ENCODE data around the gene HSD17B11. TPM values are rescaled to one million over a fixed set of nuclear protein-coding genes. Genes with fewer than 3 reads are reported as not detected.
"Not testable (repeated sequence)": the region's sequence is repeated elsewhere in the genome, so short reads cannot be mapped to it uniquely, and the experiment has no call there.

The HSD17B11 gene
- total RNA-seq, 2 experiments from 2014 or later = 30.2 to 32.2 TPM

DNA sequence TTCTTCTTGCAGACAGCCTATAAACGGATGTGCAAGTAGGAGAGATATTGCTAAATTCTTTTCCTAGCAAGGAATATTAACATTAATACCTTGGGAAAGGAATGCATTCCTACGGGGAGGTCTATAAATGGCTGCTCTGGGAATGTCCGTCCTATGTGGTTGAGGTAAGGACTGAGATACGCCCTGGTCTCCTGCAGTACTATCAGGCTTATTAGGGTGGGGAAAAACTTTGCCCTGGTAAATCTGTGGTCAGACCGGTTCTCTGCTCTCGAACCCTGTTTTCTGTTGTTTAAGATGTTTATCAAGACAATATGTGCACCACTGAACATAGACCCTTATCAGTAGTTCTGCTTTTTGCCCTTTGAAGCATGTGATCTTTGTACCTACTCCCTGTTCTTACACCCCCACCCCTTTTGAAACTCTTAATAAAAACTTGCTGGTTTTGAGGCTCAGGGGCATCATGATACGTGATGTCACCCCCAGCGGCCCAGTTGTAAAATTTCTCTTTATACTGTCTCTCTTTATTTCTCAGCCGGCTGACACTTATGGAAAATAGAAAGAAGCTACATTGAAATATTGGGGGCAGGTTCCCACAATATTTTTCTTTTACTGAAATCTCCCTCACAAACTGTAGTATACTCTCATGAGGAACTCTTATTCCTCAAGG lies 6.4 kb downstream of the HSD17B11 start:
- ChIA-PET POLR2A (interaction anchor here (0.7 kb wide), 1 partner anchor 91 kb away, joined by 3 read pairs; no protein-coding TSS in a partner anchor), CTCF (interaction anchor here (1.0 kb wide), 1 partner anchor 9 kb away, joined by 3 read pairs; no protein-coding TSS in a partner anchor)
- DNase-seq; H3K27me3 Mint-ChIP-seq (ENCODE audit: low read depth); H3K27ac Mint-ChIP-seq; ATAC-seq; H3K4me3 Mint-ChIP-seq: not testable (repeated sequence)
- Mint-ChIP-seq H3K36me3 (ENCODE audit: low read depth) (peaks cover 49% of the 10 kb centered on the region), H3K4me1 (ENCODE audit: low read depth) (peaks cover 34% of the 10 kb centered on the region), H3K9me3 (ENCODE audit: insufficient read depth) (peaks cover 16% of the 10 kb centered on the region)

DNA sequence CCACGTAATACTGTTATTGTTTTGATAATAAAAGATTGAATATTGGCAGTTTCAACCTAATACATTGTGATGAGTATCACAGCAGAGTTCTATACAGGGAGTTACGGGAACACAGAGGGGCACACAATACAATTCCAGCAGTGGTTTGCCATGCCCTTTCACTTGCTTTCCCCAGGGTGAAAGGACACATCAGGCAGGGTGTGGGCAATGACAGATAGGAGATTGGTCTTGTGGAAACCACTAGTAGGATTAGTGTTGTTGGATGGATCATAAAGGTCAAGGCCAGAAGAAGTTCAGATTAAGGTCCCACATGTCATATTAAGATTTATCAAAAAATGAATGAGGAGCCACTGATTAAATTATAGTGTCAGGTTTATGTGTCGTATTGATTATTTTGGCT lies 8.1 kb downstream of the HSD17B11 start:
- ChIA-PET CTCF (no interaction called here), POLR2A (interaction anchor here (1.7 kb wide), 1 partner anchor 39 kb away, joined by 5 read pairs; the partner anchor contains the start of gene NUDT9)
- DNase-seq (no peak), ATAC-seq (no peak)
- Mint-ChIP-seq H3K27ac (no peak overlapping the region), H3K4me3 (no peak overlapping the region), H3K9me3 (ENCODE audit: insufficient read depth) (peaks cover 10% of the 10 kb centered on the region), H3K27me3 (ENCODE audit: low read depth) (no peaks in the 10 kb centered on the region), H3K4me1 (ENCODE audit: low read depth) (peaks cover 20% of the 10 kb centered on the region), H3K36me3 (ENCODE audit: low read depth) (peaks cover 36% of the 10 kb centered on the region)

DNA sequence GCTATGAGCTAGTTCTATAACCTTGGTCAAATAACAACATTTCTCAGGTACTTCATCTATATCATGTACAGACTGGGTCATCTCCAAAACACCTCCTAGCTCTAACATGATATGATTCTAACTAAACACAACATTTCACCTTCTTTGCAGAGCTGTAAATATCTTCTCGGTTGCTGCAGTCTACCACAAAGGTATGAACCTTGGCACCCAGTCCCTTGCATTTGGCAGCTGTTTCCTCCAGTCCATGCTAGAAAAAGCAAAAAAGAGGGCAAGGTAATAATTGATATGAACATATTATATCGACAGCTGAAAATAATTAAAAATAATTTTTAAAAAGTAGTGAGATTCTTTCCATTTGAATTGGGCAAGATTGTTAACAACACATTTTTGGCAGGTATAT lies 8.9 kb downstream of the HSD17B11 start:
- Mint-ChIP-seq H3K27ac (no peak overlapping the region), H3K4me1 (ENCODE audit: low read depth) (peaks cover 14% of the 10 kb centered on the region), H3K9me3 (ENCODE audit: insufficient read depth) (peaks cover 7% of the 10 kb centered on the region), H3K27me3 (ENCODE audit: low read depth) (no peaks in the 10 kb centered on the region), H3K36me3 (ENCODE audit: low read depth) (peaks cover 29% of the 10 kb centered on the region), H3K4me3 (no peak overlapping the region)
- POLR2A ChIA-PET = interaction anchor here (1.7 kb wide), 1 partner anchor 40 kb away, joined by 5 read pairs; the partner anchor contains the start of gene NUDT9
- no peak for DNase-seq
- CTCF ChIA-PET = no interaction called here
- ATAC-seq = no peak

DNA sequence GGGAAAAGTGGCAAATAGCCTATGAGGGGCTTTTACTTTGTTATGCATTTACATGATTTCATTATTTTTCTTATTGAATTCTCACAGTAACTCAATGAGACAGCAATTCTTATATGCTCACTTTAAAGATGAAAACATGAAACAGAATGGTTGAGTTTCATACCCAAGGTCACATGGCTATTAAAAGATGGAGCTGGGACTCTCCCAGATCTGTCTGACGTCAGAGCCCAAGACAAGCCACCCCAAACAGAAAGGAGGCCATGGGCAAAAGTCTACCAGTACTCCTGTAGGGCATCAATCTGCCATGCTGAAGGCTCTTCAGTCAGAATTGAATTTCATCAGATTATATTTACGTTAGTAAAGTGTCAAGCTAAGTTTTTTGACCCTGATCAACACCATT lies 13.2 kb downstream of the HSD17B11 start:
- Mint-ChIP-seq H3K27me3 (ENCODE audit: low read depth) (no peaks in the 10 kb centered on the region), H3K36me3 (ENCODE audit: low read depth) (peaks cover 11% of the 10 kb centered on the region), H3K4me1 (ENCODE audit: low read depth) (peaks cover 2% of the 10 kb centered on the region), H3K27ac (no peak overlapping the region), H3K4me3 (no peak overlapping the region), H3K9me3 (ENCODE audit: insufficient read depth) (no peaks in the 10 kb centered on the region)
- ChIA-PET CTCF (interaction anchor here (0.7 to 4.8 kb wide), 5 partner anchors 12 to 89 kb away, joined by 3 to 100 read pairs (median 22); partner anchors contain the start of genes HSD17B11 and NUDT9), POLR2A (no interaction called here)
- DNase-seq (no peak), ATAC-seq (no peak)

DNA sequence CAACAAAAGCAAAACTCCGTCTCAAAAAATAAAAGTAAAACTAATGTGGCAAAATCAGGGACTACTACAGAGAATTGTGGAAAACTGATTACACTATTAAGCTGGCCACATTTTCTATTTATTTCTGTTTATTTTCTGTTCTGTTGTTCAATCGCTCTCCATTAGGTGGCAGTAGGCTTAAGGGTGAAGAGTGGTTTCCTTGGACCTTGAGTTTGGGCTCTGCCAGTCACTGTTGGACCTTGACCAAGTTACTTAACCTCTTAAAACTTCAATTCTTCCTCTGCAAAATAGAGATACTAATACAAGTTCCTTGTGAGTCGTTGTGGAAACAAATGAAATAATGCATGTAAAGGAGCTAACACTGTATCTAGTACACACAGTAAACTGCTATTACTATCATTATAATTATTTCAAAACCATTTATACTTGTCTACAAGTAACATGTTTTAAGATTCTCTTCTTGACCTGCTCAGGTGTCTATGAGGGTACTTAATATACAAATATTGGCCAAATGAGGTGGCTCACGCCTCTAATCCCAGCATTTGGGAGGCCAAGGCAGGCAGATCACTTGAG lies 15.2 kb downstream of the HSD17B11 start:
- POLR2A ChIA-PET = interaction anchor here (1.0 kb wide), 1 partner anchor 49 kb away, joined by 3 read pairs; no protein-coding TSS in a partner anchor
- Mint-ChIP-seq H3K27me3 (ENCODE audit: low read depth) (no peaks in the 10 kb centered on the region), H3K4me3 (no peak overlapping the region), H3K9me3 (ENCODE audit: insufficient read depth) (no peaks in the 10 kb centered on the region), H3K36me3 (ENCODE audit: low read depth) (peaks cover 17% of the 10 kb centered on the region), H3K4me1 (ENCODE audit: low read depth) (peaks cover 2% of the 10 kb centered on the region), H3K27ac (peak overlapping the region; percentile 46)
- DNase-seq (no peak), ATAC-seq (peak; percentile 44)
- CTCF ChIA-PET = interaction anchor here (0.6 to 4.8 kb wide), 29 partner anchors 9 to 1106 kb away, joined by 3 to 100 read pairs (median 5); partner anchors contain the start of genes HSD17B11 and NUDT9

DNA sequence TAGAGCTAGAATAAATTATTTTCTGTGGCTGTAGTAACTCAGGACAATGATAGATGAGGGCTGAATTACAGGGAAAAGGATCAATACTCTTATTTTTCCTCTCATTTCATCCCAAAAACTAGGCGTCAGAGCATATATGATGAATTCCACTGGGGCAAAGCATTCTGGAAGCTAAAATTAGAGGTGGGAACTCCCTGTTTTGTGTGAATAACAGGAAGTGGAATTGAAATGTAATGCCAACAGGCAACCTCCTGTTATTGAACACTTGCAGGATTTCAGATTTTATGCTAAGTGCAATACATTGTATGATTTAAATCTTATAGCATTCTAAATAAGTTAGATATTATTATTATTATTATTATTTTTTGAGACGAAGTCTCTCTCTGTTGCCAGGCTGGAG lies 20.9 kb downstream of the HSD17B11 start:
- Mint-ChIP-seq H3K4me1 (ENCODE audit: low read depth) (no peaks in the 10 kb centered on the region), H3K9me3 (ENCODE audit: insufficient read depth) (no peaks in the 10 kb centered on the region), H3K4me3 (no peak overlapping the region), H3K27ac (no peak overlapping the region), H3K27me3 (ENCODE audit: low read depth) (no peaks in the 10 kb centered on the region), H3K36me3 (ENCODE audit: low read depth) (peaks cover 41% of the 10 kb centered on the region)
- CTCF ChIA-PET = interaction anchor here (1.1 kb wide), 1 partner anchor 80 kb away, joined by 3 read pairs; no protein-coding TSS in a partner anchor
- DNase-seq (no peak), ATAC-seq (no peak)
- POLR2A ChIA-PET = no interaction called here

DNA sequence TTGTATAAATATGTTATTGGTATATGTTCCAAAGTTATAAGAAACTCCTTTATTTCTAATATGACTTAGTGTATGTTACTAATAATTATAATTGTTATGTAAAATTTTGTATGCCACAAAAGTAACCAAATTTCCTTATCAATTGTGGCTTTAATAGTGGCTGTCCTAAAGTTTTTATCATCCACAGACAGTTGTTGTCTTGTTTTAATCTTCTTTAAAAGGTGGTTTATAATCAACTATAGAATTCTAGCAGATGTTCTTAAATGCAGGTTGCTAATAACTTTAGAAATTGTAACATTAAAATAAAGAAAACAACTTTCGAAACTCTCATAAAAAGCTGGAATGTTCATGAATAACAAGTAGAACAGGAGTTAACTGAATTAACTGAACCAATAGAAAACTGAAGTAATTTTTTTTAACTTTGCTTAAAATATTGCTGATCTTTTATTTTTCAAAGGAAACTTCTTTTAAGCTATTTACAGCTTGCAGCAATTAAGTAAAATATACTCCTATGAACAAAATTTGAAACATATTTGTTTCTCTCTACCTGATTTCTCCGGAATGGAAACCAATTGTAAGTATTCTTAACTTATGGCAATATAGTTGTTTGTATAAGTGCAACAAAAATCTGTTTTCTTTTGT lies 24.3 kb downstream of the HSD17B11 start:
- H3K27me3 Mint-ChIP-seq (ENCODE audit: low read depth) = no peaks in the 10 kb centered on the region
- H3K4me1 Mint-ChIP-seq (ENCODE audit: low read depth) = no peaks in the 10 kb centered on the region
- ChIA-PET POLR2A (no interaction called here), CTCF (no interaction called here)
- no peak overlapping the region for H3K27ac Mint-ChIP-seq
- DNase-seq (no peak), ATAC-seq (no peak)
- no peaks in the 10 kb centered on the region for H3K9me3 Mint-ChIP-seq (ENCODE audit: insufficient read depth)
- H3K4me3 Mint-ChIP-seq = no peak overlapping the region
- H3K36me3 Mint-ChIP-seq (ENCODE audit: low read depth) = peaks cover 46% of the 10 kb centered on the region

DNA sequence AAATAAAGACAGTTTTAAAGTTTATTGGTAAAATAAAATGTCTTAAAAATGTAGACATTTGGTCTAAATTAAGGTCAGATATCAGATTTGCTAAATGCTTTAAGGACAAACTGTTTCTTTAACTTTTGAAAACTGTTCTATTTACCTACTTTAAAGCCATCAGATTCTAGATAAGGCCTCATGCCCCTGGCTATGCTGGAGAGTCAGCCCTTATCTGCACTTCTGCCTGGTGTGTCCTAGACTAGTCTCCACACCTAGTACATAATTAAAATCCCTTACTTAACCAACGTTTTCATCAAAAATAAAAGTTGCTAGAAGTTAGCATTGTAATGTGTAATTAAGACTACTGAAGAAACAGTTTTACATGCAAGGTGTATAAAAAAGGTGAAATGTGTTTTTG lies 25.6 kb downstream of the HSD17B11 start:
- H3K36me3 Mint-ChIP-seq (ENCODE audit: low read depth) = peaks cover 39% of the 10 kb centered on the region
- no peaks in the 10 kb centered on the region for H3K4me1 Mint-ChIP-seq (ENCODE audit: low read depth)
- no peaks in the 10 kb centered on the region for H3K9me3 Mint-ChIP-seq (ENCODE audit: insufficient read depth)
- H3K27ac Mint-ChIP-seq = no peak overlapping the region
- ATAC-seq (no peak), DNase-seq (no peak)
- H3K27me3 Mint-ChIP-seq (ENCODE audit: low read depth) = no peaks in the 10 kb centered on the region
- ChIA-PET CTCF (interaction anchor here (2.6 kb wide), 1 partner anchor 11 kb away, joined by 15 read pairs; no protein-coding TSS in a partner anchor), POLR2A (no interaction called here)
- H3K4me3 Mint-ChIP-seq = no peak overlapping the region

DNA sequence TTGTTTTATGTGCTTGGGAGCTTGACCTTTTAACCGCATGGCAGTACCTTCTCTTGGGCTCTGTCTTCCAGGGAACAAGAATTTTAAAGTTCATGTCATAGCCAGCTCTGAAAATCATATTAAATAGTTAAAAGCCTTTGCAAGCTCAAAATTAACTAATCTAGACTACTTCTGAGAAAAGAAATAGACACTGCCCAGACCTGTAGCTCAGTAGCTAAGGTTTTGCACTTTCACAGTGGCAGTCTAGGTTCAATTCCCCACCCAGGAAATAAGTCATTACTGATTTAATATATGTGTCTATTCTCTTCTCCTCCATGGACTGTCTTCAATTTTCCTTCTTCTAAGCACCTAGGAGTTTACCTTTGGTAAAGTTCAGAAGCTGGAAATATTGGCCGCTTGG lies 27.4 kb downstream of the HSD17B11 start:
- DNase-seq = no peak
- ChIA-PET CTCF (interaction anchor here (0.8 to 2.6 kb wide), 4 partner anchors 10 to 128 kb away, joined by 3 to 15 read pairs (median 7); no protein-coding TSS in a partner anchor), POLR2A (interaction anchor here (0.6 kb wide), 1 partner anchor 315 kb away, joined by 3 read pairs; no protein-coding TSS in a partner anchor)
- Mint-ChIP-seq H3K9me3 (ENCODE audit: insufficient read depth) (no peaks in the 10 kb centered on the region), H3K36me3 (ENCODE audit: low read depth) (peaks cover 32% of the 10 kb centered on the region), H3K27me3 (ENCODE audit: low read depth) (no peaks in the 10 kb centered on the region), H3K4me1 (ENCODE audit: low read depth) (no peaks in the 10 kb centered on the region), H3K4me3 (no peak overlapping the region), H3K27ac (no peak overlapping the region)
- no peak for ATAC-seq

DNA sequence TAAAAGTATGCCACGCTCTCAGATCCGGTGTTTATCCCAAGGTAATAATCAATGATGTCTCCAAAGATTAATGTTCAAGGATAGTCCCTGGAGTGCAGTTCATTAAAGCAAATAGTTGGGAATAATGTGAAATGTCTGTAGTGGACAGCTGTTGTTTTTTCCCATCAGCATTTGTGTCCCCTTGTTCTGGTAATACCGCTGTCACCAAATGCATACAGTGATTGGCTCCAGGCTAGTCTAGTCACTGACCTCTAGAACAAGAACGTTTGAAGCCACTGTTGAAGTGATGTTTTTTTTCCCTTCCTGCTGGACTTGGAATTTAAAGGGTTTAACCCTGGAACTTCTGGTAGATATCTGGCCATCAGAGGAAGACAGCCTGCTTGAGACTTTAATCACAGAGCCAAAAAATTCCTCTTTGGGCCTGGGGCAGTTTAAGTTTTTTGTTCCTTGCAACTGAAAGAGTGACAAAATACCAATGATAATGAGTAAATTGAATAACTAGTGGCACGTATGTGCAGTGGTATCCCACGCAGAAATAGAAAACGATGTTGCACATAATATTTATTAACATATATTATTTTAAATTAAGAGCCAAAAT lies 30.6 kb downstream of the HSD17B11 start:
- Mint-ChIP-seq H3K27me3 (ENCODE audit: low read depth) (no peaks in the 10 kb centered on the region), H3K9me3 (ENCODE audit: insufficient read depth) (no peaks in the 10 kb centered on the region), H3K4me3 (no peak overlapping the region), H3K36me3 (ENCODE audit: low read depth) (peaks cover 20% of the 10 kb centered on the region), H3K4me1 (ENCODE audit: low read depth) (no peaks in the 10 kb centered on the region), H3K27ac (no peak overlapping the region)
- ChIA-PET POLR2A (no interaction called here), CTCF (no interaction called here)
- ATAC-seq (no peak), DNase-seq (no peak)

DNA sequence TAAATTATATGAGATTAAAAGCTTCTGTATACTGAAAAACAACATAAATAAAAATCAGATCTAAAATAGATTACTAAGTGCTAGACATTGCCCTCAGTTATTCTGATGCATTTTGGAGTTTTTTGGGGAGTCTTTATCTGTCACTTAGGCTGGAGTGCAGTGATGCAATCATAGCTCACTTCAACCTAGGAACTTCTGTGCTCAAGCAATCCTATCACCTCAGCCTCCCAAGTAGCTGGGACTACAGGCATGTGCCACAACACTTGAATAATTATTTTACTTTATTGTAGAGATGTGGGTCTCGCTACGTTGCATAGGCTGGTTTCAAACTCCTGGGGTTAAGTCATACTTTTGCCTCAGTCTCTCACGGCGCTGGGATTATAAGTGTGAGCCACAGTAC lies 31.7 kb downstream of the HSD17B11 start:
- ChIA-PET POLR2A (no interaction called here), CTCF (no interaction called here)
- Mint-ChIP-seq H3K9me3 (ENCODE audit: insufficient read depth) (no peaks in the 10 kb centered on the region), H3K36me3 (ENCODE audit: low read depth) (peaks cover 20% of the 10 kb centered on the region), H3K4me3 (no peak overlapping the region), H3K27ac (no peak overlapping the region), H3K27me3 (ENCODE audit: low read depth) (no peaks in the 10 kb centered on the region), H3K4me1 (ENCODE audit: low read depth) (no peaks in the 10 kb centered on the region)
- ATAC-seq = no peak
- no peak for DNase-seq

All from activated CD8-positive, alpha-beta T cell treated with anti-CD3 and anti-CD28 coated beads, Interleukin-2, amount 10 ng/mL, durations not matched to agents 7 days and 5 days (primary cell).